ENCODE data around the gene SCAF8. TPM values are rescaled to one million over a fixed set of nuclear protein-coding genes. Genes with fewer than 3 reads are reported as not detected.

The SCAF8 gene
- total RNA-seq, 1 experiment from 2014 or later: 28.6 TPM

DNA sequence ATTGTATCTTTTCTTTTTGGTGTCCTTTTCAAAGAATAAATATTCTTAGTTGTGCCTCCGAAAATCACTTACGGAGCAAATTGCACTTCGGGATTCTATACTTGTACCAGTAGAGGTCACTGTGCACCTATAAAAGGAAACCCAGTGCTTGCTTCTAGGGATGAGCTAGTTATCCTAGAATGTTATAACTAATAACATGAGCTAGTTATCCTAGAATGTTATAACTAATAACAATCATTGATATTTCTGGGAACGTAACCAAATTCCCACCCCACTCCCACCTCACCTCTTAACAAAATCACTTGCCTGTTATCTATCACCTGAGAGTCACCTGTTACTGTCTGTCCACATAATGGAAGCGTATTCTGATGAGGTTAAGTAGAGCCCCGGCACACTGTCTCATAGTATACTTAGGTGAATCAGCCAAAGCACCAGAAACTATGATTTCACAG is 135.0 kb downstream of the SCAF8 start:
- peak; percentile 7 for DNase-seq
- TF ChIP-seq, protein P1, sequence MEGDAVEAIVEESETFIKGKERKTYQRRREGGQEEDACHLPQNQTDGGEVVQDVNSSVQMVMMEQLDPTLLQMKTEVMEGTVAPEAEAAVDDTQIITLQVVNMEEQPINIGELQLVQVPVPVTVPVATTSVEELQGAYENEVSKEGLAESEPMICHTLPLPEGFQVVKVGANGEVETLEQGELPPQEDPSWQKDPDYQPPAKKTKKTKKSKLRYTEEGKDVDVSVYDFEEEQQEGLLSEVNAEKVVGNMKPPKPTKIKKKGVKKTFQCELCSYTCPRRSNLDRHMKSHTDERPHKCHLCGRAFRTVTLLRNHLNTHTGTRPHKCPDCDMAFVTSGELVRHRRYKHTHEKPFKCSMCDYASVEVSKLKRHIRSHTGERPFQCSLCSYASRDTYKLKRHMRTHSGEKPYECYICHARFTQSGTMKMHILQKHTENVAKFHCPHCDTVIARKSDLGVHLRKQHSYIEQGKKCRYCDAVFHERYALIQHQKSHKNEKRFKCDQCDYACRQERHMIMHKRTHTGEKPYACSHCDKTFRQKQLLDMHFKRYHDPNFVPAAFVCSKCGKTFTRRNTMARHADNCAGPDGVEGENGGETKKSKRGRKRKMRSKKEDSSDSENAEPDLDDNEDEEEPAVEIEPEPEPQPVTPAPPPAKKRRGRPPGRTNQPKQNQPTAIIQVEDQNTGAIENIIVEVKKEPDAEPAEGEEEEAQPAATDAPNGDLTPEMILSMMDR (IDR thresholded peaks at IDR 0.05; ENCODE audit: unreplicated experiment): peak; percentile 23
- BruUV-seq (replicated peaks): no TSS peak

DNA sequence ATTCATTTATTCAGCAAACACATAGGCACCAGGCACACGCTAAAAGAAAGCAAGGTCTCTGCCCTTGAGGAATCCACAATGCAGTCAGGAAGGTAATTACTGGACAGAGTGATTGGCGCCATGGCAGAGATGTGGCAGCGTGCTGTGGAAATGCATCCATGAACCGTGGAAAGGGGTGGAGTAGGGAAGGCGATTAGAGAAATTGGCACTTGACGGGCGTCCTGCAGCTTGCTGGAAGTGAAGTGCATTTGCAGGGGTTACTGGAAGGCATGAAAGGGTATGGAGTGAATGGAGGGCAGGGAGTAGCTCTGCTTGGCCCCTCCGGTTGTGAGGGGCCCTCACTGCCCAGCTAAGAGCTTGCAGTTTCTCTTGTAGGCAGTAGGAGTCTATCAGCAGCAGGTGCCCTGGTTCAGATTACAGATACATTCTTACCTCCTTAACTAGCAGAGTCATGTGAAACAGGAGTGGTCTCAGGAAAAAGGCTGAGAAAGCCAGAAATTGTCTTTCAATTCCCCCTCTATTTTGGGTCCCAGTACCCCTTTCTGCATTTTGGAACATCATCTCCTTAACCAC is 139.4 kb downstream of the SCAF8 start:
- intact Hi-C loops (cut with micrococcal nuclease; ENCODE audit: unreplicated experiment): no loop called here
- CTCF ChIA-PET: no interaction called here
- Mint-ChIP-seq H3K27ac (ENCODE audit: unreplicated experiment) (no peak overlapping the region), H3K9me3 (ENCODE audit: low read depth, unreplicated experiment) (no peaks in the 10 kb centered on the region), H3K36me3 (ENCODE audit: insufficient read depth, unreplicated experiment) (no peaks in the 10 kb centered on the region), H3K4me1 (ENCODE audit: low read depth, unreplicated experiment) (no peaks in the 10 kb centered on the region), H3K4me3 (ENCODE audit: low read depth, unreplicated experiment) (no peak overlapping the region), H3K27me3 (ENCODE audit: unreplicated experiment) (no peaks in the 10 kb centered on the region)
- DNase-seq: no peak
- BruUV-seq (replicated peaks): no TSS peak
- TF ChIP-seq, protein P1 (IDR thresholded peaks at IDR 0.05; ENCODE audit: unreplicated experiment): no peak

More for the DNA sequence above, 135.0 kb downstream of the SCAF8 start:
- H3K36me3 Mint-ChIP-seq (ENCODE audit: insufficient read depth, unreplicated experiment): peaks cover 6% of the 10 kb centered on the region
- H3K27me3 Mint-ChIP-seq (ENCODE audit: unreplicated experiment): no peaks in the 10 kb centered on the region
- peaks cover 9% of the 10 kb centered on the region for H3K4me1 Mint-ChIP-seq (ENCODE audit: low read depth, unreplicated experiment)
- intact Hi-C loops (cut with micrococcal nuclease; ENCODE audit: unreplicated experiment): loop anchor here (1.0 to 2.0 kb wide), 2 partner anchors 60 to 307 kb away; no protein-coding TSS in a partner anchor
- no peak overlapping the region for H3K27ac Mint-ChIP-seq (ENCODE audit: unreplicated experiment)
- CTCF ChIA-PET: interaction anchor here (0.6 to 1.0 kb wide), 11 partner anchors 9 to 439 kb away, joined by 3 to 7 read pairs (median 4); no protein-coding TSS in a partner anchor
- H3K9me3 Mint-ChIP-seq (ENCODE audit: low read depth, unreplicated experiment): no peaks in the 10 kb centered on the region
- no peak overlapping the region for H3K4me3 Mint-ChIP-seq (ENCODE audit: low read depth, unreplicated experiment)

GRCh38 chr6:154873546-154873945 is 140.3 kb downstream of the SCAF8 start:
- no TSS peak for BruUV-seq (replicated peaks)

GRCh38 chr6:154874773-154875592 is 141.8 kb downstream of the SCAF8 start:
- no peak for DNase-seq
- no peaks in the 10 kb centered on the region for H3K27me3 Mint-ChIP-seq (ENCODE audit: unreplicated experiment)
- BruUV-seq (replicated peaks): no TSS peak
- no peaks in the 10 kb centered on the region for H3K36me3 Mint-ChIP-seq (ENCODE audit: insufficient read depth, unreplicated experiment)
- CTCF ChIA-PET: no interaction called here
- no peak overlapping the region for H3K27ac Mint-ChIP-seq (ENCODE audit: unreplicated experiment)
- H3K9me3 Mint-ChIP-seq (ENCODE audit: low read depth, unreplicated experiment): no peaks in the 10 kb centered on the region
- H3K4me3 Mint-ChIP-seq (ENCODE audit: low read depth, unreplicated experiment): no peak overlapping the region
- TF ChIP-seq, protein P1 (IDR thresholded peaks at IDR 0.05; ENCODE audit: unreplicated experiment): no peak
- intact Hi-C loops (cut with micrococcal nuclease; ENCODE audit: unreplicated experiment): no loop called here
- H3K4me1 Mint-ChIP-seq (ENCODE audit: low read depth, unreplicated experiment): no peaks in the 10 kb centered on the region

More at GRCh38 chr6:154873546-154873945, 140.3 kb downstream of the SCAF8 start:
- Mint-ChIP-seq H3K36me3 (ENCODE audit: insufficient read depth, unreplicated experiment) (no peaks in the 10 kb centered on the region), H3K27me3 (ENCODE audit: unreplicated experiment) (no peaks in the 10 kb centered on the region), H3K4me3 (ENCODE audit: low read depth, unreplicated experiment) (no peak overlapping the region), H3K9me3 (ENCODE audit: low read depth, unreplicated experiment) (no peaks in the 10 kb centered on the region), H3K27ac (ENCODE audit: unreplicated experiment) (no peak overlapping the region), H3K4me1 (ENCODE audit: low read depth, unreplicated experiment) (no peaks in the 10 kb centered on the region)
- intact Hi-C loops (cut with micrococcal nuclease; ENCODE audit: unreplicated experiment): no loop called here
- TF ChIP-seq, protein P1 (IDR thresholded peaks at IDR 0.05; ENCODE audit: unreplicated experiment): no peak
- no peak for DNase-seq
- CTCF ChIA-PET: no interaction called here

Measured in Calu3 (cell line).